ENCODE measurements around the gene PAPOLG. TPM values are rescaled to one million over a fixed set of nuclear protein-coding genes. Genes with fewer than 3 reads are reported as not detected.

The PAPOLG gene
- total and polyA plus RNA-seq, 2 of the 4 experiments (the other 2 are of a cell fraction): 3.5 to 12.4 TPM

DNA sequence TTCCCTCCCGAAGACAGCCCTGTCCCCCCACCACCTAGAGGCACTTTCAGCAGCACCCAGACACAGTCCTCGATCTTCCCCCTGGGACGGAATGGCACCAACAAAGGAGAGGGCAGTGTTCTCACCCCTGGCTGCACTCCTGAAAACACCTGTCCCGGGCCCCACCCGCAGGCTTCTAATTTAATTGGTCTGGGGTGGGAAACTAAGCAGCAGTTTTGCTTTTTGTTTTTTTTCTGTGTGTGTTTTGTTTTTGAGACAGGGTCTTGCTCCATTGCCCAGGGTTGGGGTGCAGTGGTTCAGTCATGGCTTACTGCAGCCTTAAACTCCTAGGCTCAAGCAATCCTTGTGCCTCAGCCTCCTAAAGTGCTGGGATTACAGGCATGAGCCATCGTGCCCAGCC lies 86.9 kb downstream of the PAPOLG start:
- CTCF ChIA-PET: no interaction called here

More for the DNA sequence above, 86.9 kb downstream of the PAPOLG start:
- H3K18ac ChIP-seq (ENCODE audit: low read depth, low read length): no peak overlapping the region
- POLR2A ChIA-PET (ENCODE audit: unreplicated experiment): no interaction called here
- TF ChIP-seq CHD1 (IDR thresholded peaks at IDR 0.05; ENCODE audit: low read depth, low read length) (no peak), RFX5 (IDR thresholded peaks at IDR 0.05; ENCODE audit: low read depth, low read length) (no peak), FOS (IDR thresholded peaks at IDR 0.05; ENCODE audit: low read depth, low read length) (no peak), MAFK (IDR thresholded peaks at IDR 0.05; ENCODE audit: low read depth, low read length) (no peak), ELK1 (IDR thresholded peaks at IDR 0.05; ENCODE audit: borderline replicate concordance, low read depth, low read length) (no peak)
- TF ChIP-seq, protein P1, sequence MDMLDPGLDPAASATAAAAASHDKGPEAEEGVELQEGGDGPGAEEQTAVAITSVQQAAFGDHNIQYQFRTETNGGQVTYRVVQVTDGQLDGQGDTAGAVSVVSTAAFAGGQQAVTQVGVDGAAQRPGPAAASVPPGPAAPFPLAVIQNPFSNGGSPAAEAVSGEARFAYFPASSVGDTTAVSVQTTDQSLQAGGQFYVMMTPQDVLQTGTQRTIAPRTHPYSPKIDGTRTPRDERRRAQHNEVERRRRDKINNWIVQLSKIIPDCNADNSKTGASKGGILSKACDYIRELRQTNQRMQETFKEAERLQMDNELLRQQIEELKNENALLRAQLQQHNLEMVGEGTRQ (IDR thresholded peaks at IDR 0.05; ENCODE audit: low read depth, low read length): no peak
- H3K9me1 ChIP-seq (ENCODE audit: insufficient read depth, low read length): no peaks in the 10 kb centered on the region
- no peak overlapping the region for H2BK20ac ChIP-seq (ENCODE audit: low read depth, low read length)
- no peaks in the 10 kb centered on the region for H3K36me3 ChIP-seq (ENCODE audit: control insufficient read depth, insufficient read depth, low read length)
- no peak overlapping the region for H2BK15ac ChIP-seq (ENCODE audit: low read depth, low read length)
- no peak overlapping the region for H3K27ac ChIP-seq (ENCODE audit: insufficient read depth, low read length)
- H2AK9ac ChIP-seq (replicated peaks; ENCODE audit: low read depth, low read length, poor library complexity): no peak overlapping the region
- no peak overlapping the region for H3K14ac ChIP-seq (replicated peaks; ENCODE audit: low read depth, low read length)
- no peak overlapping the region for H4K91ac ChIP-seq (ENCODE audit: insufficient read depth, low read depth, low read length)
- in situ Hi-C loops (cut with MboI; ENCODE audit: low sequenced_read_pairs) (no loop called here), intact Hi-C loops (cut with micrococcal nuclease) (no loop called here), dilution Hi-C loops (cut with HindIII; ENCODE audit: low sequenced_read_pairs, unreplicated experiment) (no loop called here)
- no peak overlapping the region for H4K5ac ChIP-seq (ENCODE audit: low read depth, low read length)
- BruUV-seq (replicated peaks): no TSS peak
- no peak overlapping the region for H2BK5ac ChIP-seq (ENCODE audit: low read depth, low read length, poor library complexity, severe bottlenecking)
- H3K4me1 ChIP-seq (ENCODE audit: control insufficient read depth, insufficient read depth, low read length): no peaks in the 10 kb centered on the region
- no peak overlapping the region for H4K8ac ChIP-seq (ENCODE audit: low read depth in 2 of 2, low read length in 2 of 2)
- ATAC-seq (ENCODE audit: low read depth): no peak
- no peaks in the 10 kb centered on the region for H3K79me1 ChIP-seq (ENCODE audit: low read depth in 1 of 2, low read length in 2 of 2)
- H3K9me3 ChIP-seq (ENCODE audit: control insufficient read depth, insufficient read depth, low read length): no peaks in the 10 kb centered on the region
- no peak overlapping the region for H3K4me3 ChIP-seq (ENCODE audit: insufficient read depth, low read depth, low read length)
- no peak overlapping the region for H3K4me2 ChIP-seq (ENCODE audit: low read depth, low read length)
- no peak overlapping the region for H2AK5ac ChIP-seq (ENCODE audit: low read depth, low read length)
- H3K56ac ChIP-seq (ENCODE audit: extremely low read depth, insufficient read depth, low read length): no peak overlapping the region
- DNase-seq: no peak
- no peak overlapping the region for H3K4ac ChIP-seq (ENCODE audit: low read depth, low read length)
- H4K20me1 ChIP-seq (ENCODE audit: insufficient read depth, low read length): no peaks in the 10 kb centered on the region
- no peak overlapping the region for H2AFZ ChIP-seq (replicated peaks; ENCODE audit: low read length, poor library complexity)
- WGBS, 2 experiments (ENCODE audit: extremely low coverage in 2 of 2, insufficient read length in 1 of 2): no CpG with 5 or more reads among the region's 6 CpGs
- no peaks in the 10 kb centered on the region; the same call in 1 of the 2 replicates for H3K27me3 ChIP-seq (ENCODE audit: control insufficient read depth, insufficient read depth, low read length)
- H3K23ac ChIP-seq (ENCODE audit: low read depth, low read length): no peak overlapping the region
- no peak overlapping the region for H2BK120ac ChIP-seq (ENCODE audit: low read depth, low read length)
- H3K9ac ChIP-seq (ENCODE audit: low read depth, low read length): no peak overlapping the region
